HEK293 (cell line): Measurements from ENCODE around the gene GLYATL2.

Experiments used
- CTCF ChIA-PET: fragments of 350-600 bp; formaldehyde crosslinking; extraction: SDS; loops from one replicate; lab custom pipeline; 2021; ENCODE audit warnings: antibody characterized with exemption; lab: Yijun Ruan, JAX
- POLR2A ChIA-PET: fragments of 300-600 bp; formaldehyde crosslinking; extraction: SDS; loops from one replicate; lab custom pipeline; 2020; ENCODE audit warnings: antibody characterized with exemption, inconsistent platforms; lab: Yijun Ruan, JAX
- H3K27ac ChIP-seq: fragments of 200-500 bp; sonication (Bioruptor generic); 2 replicates; pipeline ENCODE4 v1.5.1; 2014; ENCODE audit warnings: low read depth, low read length, control low read depth, inconsistent platforms; ENCODE audit errors: extremely low read depth
- H3K36me3 ChIP-seq, 2 experiments: fragments of 200-500 bp in 1 of 2; sonication (Bioruptor generic) in 1 of 2; 1 replicate in 1 of 2; 2 replicates in 1 of 2; pipeline ENCODE4 v1.5.1; 2014 to 2017; ENCODE audit warnings: inconsistent platforms in 2 of 2, low read length in 2 of 2; ENCODE audit not compliant: control insufficient read depth in 2 of 2, insufficient read depth in 1 of 2
- H3K4me1 ChIP-seq: fragments of 200-500 bp; sonication (Bioruptor generic); 2 replicates; pipeline ENCODE4 v1.5.1; 2014; ENCODE audit warnings: mild to moderate bottlenecking, low read length, inconsistent platforms; ENCODE audit not compliant: control insufficient read depth, insufficient read depth
- H3K4me3 ChIP-seq: 2 replicates; pipeline ENCODE4 v1.5.1; 2011; ENCODE audit warnings: low read depth, mild to moderate bottlenecking, control low read depth, low read length, moderate library complexity
- H3K9me3 ChIP-seq: fragments of 200-500 bp; sonication (Bioruptor generic); 2 replicates; pipeline ENCODE4 v1.5.1; 2014; ENCODE audit warnings: low read depth, low read length, inconsistent platforms; ENCODE audit not compliant: control insufficient read depth, insufficient read depth
- EGR2 ChIP-seq: fragments of 450-650 bp; formaldehyde crosslinking; IDR thresholded peaks from 2 replicates; pipeline ENCODE4 v1.5.1; 2016; ENCODE audit warnings: low read depth, missing biosample characterization, missing genetic modification characterization
- FEZF1 ChIP-seq: fragments of 450-650 bp; formaldehyde crosslinking; IDR thresholded peaks from 2 replicates; pipeline ENCODE4 v1.5.1; 2016; ENCODE audit warnings: missing biosample characterization, missing genetic modification characterization
- GLI2 ChIP-seq: fragments of 450-650 bp; formaldehyde crosslinking; IDR thresholded peaks from 2 replicates; pipeline ENCODE4; 2017; ENCODE audit warnings: missing biosample characterization, missing genetic modification characterization, low read depth, borderline replicate concordance
- KLF1 ChIP-seq: fragments of 450-650 bp; formaldehyde crosslinking; IDR thresholded peaks from 2 replicates; pipeline ENCODE4 v1.5.1; 2016; ENCODE audit warnings: missing biosample characterization, missing genetic modification characterization
- KLF8 ChIP-seq: fragments of 450-650 bp; formaldehyde crosslinking; IDR thresholded peaks from 2 replicates; pipeline ENCODE4 v1.5.1; 2016; ENCODE audit warnings: missing biosample characterization, missing genetic modification characterization
- MZF1 ChIP-seq: fragments of 450-650 bp; formaldehyde crosslinking; IDR thresholded peaks from 2 replicates; pipeline ENCODE4 v1.5.1; 2017; ENCODE audit warnings: missing biosample characterization, missing genetic modification characterization, borderline replicate concordance
- OSR2 ChIP-seq: fragments of 450-650 bp; formaldehyde crosslinking; IDR thresholded peaks from 2 replicates; pipeline ENCODE4 v1.5.1; 2016; ENCODE audit warnings: missing biosample characterization, missing genetic modification characterization
- PRDM4 ChIP-seq: fragments of 450-650 bp; formaldehyde crosslinking; IDR thresholded peaks from 2 replicates; pipeline ENCODE4 v1.5.1; 2017; ENCODE audit warnings: missing biosample characterization, missing genetic modification characterization
- ZNF121 ChIP-seq: fragments of 450-650 bp; formaldehyde crosslinking; IDR thresholded peaks from 2 replicates; pipeline ENCODE4 v1.5.1; 2016; ENCODE audit warnings: missing biosample characterization, missing genetic modification characterization
- ZNF175 ChIP-seq: fragments of 450-650 bp; formaldehyde crosslinking; IDR thresholded peaks from 2 replicates; pipeline ENCODE4 v1.5.1; 2016; ENCODE audit warnings: missing biosample characterization, missing genetic modification characterization
- ZNF2 ChIP-seq: fragments of 450-650 bp; formaldehyde crosslinking; IDR thresholded peaks from 2 replicates; pipeline ENCODE4 v1.5.1; 2016; ENCODE audit warnings: missing biosample characterization, missing genetic modification characterization
- ZNF211 ChIP-seq: fragments of 450-650 bp; formaldehyde crosslinking; IDR thresholded peaks from 2 replicates; pipeline ENCODE4 v1.5.1; 2016; ENCODE audit warnings: low read depth, missing biosample characterization, missing genetic modification characterization
- ZNF391 ChIP-seq: fragments of 450-650 bp; formaldehyde crosslinking; IDR thresholded peaks from 2 replicates; pipeline ENCODE4 v1.5.1; 2016; ENCODE audit warnings: low read depth, missing biosample characterization, missing genetic modification characterization, borderline replicate concordance
- ZNF398 ChIP-seq: fragments of 450-650 bp; formaldehyde crosslinking; IDR thresholded peaks from 2 replicates; pipeline ENCODE4 v1.5.1; 2017; ENCODE audit warnings: missing biosample characterization, missing genetic modification characterization
- ZSCAN18 ChIP-seq: fragments of 450-650 bp; formaldehyde crosslinking; IDR thresholded peaks from 2 replicates; pipeline ENCODE4 v1.5.1; 2016; ENCODE audit warnings: missing biosample characterization, missing genetic modification characterization
- TF ChIP-seq, protein P1 (sequence below): fragments of 450-650 bp; formaldehyde crosslinking; IDR thresholded peaks from 2 replicates; pipeline ENCODE4 v1.5.1; 2016; ENCODE audit warnings: missing biosample characterization, missing genetic modification characterization
- TF ChIP-seq, protein P2 (sequence below): fragments of 450-650 bp; formaldehyde crosslinking; IDR thresholded peaks from 2 replicates; pipeline ENCODE4 v1.5.1; 2016; ENCODE audit warnings: missing biosample characterization, missing genetic modification characterization

GLYATL2 gene

DNA sequence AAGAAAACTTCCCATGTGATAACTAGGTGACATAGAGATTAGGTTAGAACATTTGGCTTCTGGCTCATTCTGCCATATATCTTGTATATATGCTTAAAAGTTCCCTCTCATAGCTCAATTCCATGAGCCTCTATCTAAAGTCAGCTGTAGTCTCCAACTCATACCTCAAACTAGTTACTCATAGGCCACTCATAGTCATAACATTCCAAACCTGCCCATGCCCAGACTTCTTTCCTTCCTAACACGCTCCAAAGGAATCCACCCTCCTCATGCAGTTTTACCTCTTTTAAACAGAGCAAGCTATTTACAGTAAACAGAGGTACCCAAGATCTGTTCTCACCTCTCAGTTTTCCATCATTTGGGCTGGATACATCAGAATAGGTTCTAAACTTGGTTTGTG is 39.4 kb downstream of the GLYATL2 start (continued):
- no peak for TF ChIP-seq ZNF398 (tag by site-specific recombination)
- no peak for TF ChIP-seq PRDM4 (tag by site-specific recombination)
- TF ChIP-seq, protein P1, sequence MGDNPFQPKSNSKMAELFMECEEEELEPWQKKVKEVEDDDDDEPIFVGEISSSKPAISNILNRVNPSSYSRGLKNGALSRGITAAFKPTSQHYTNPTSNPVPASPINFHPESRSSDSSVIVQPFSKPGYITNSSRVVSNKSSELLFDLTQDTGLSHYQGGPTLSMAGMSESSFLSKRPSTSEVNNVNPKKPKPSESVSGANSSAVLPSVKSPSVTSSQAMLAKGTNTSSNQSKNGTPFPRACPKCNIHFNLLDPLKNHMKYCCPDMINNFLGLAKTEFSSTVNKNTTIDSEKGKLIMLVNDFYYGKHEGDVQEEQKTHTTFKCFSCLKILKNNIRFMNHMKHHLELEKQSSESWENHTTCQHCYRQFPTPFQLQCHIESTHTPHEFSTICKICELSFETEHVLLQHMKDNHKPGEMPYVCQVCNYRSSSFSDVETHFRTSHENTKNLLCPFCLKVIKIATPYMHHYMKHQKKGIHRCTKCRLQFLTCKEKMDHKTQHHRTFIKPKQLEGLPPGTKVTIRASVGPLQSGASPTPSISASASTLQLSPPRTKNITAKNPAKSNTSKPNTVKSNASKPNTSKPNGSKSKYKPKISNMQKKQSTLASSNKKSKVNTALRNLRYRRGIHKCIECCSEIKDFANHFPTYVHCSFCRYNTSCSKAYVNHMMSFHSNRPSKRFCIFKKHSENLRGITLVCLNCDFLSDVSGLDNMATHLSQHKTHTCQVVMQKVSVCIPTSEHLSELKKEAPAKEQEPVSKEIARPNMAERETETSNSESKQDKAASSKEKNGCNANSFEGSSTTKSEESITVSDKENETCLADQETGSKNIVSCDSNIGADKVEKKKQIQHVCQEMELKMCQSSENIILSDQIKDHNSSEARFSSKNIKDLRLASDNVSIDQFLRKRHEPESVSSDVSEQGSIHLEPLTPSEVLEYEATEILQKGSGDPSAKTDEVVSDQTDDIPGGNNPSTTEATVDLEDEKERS (tag by site-specific recombination): no peak
- TF ChIP-seq KLF8 (tag by site-specific recombination): no peak

- H3K9me3 ChIP-seq: no peaks in the 10 kb centered on the region
- ChIA-PET CTCF (no interaction called here), POLR2A (no interaction called here)
- H3K36me3 ChIP-seq: no peaks in the 10 kb centered on the region
- H3K4me1 ChIP-seq: no peaks in the 10 kb centered on the region
- no peak overlapping the region for H3K27ac ChIP-seq
- no peak overlapping the region for H3K4me3 ChIP-seq
- no peak for TF ChIP-seq ZNF391 (tag by site-specific recombination)
Measured at GRCh38 chr11:58801974-58802545, 42.4 kb downstream of the GLYATL2 start.

DNA sequence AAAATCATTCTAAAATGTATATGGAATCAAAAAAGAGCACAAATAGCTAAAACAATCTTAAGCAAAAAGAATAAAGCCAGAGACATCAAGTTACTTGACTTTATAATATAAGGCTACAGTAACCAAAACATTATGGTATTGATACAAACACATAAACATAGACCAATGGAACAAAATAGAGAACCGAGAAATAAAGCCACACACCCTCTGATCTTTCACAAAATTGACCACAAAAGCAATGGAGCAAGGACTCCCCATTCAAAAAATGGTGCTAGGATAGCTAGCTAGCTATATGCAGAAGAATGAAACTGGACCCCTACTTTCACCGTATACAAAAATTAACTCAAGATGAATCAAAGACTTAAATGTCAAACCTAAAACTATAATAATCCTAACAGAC is 43.2 kb downstream of the GLYATL2 start:
- CTCF ChIA-PET: interaction anchor here (1.3 kb wide), 1 partner anchor 12 kb away, joined by 4 read pairs; no protein-coding TSS in a partner anchor
- H3K4me1 ChIP-seq: no peaks in the 10 kb centered on the region
- POLR2A ChIA-PET: no interaction called here
- no peak overlapping the region for H3K4me3 ChIP-seq
- TF ChIP-seq KLF1 (no peak), GLI2 (tag by site-specific recombination) (no peak), OSR2 (tag by site-specific recombination) (no peak), ZSCAN18 (tag by site-specific recombination) (no peak), ZNF175 (tag by site-specific recombination) (no peak), EGR2 (tag by site-specific recombination) (no peak), ZNF211 (tag by site-specific recombination) (no peak), ZNF121 (no peak), ZNF2 (tag by site-specific recombination) (no peak), MZF1 (tag by site-specific recombination) (no peak), FEZF1 (tag by site-specific recombination) (no peak)
- TF ChIP-seq, protein P2, sequence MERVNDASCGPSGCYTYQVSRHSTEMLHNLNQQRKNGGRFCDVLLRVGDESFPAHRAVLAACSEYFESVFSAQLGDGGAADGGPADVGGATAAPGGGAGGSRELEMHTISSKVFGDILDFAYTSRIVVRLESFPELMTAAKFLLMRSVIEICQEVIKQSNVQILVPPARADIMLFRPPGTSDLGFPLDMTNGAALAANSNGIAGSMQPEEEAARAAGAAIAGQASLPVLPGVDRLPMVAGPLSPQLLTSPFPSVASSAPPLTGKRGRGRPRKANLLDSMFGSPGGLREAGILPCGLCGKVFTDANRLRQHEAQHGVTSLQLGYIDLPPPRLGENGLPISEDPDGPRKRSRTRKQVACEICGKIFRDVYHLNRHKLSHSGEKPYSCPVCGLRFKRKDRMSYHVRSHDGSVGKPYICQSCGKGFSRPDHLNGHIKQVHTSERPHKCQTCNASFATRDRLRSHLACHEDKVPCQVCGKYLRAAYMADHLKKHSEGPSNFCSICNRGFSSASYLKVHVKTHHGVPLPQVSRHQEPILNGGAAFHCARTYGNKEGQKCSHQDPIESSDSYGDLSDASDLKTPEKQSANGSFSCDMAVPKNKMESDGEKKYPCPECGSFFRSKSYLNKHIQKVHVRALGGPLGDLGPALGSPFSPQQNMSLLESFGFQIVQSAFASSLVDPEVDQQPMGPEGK (tag by site-specific recombination): no peak
- H3K27ac ChIP-seq: no peak overlapping the region
- no peaks in the 10 kb centered on the region for H3K36me3 ChIP-seq
- no peaks in the 10 kb centered on the region for H3K9me3 ChIP-seq
